ENCODE data around the gene TENM3.
"Not testable (repeated sequence)": the region's sequence is repeated elsewhere in the genome, so short reads cannot be mapped to it uniquely, and the experiment has no call there.

TENM3 gene

DNA sequence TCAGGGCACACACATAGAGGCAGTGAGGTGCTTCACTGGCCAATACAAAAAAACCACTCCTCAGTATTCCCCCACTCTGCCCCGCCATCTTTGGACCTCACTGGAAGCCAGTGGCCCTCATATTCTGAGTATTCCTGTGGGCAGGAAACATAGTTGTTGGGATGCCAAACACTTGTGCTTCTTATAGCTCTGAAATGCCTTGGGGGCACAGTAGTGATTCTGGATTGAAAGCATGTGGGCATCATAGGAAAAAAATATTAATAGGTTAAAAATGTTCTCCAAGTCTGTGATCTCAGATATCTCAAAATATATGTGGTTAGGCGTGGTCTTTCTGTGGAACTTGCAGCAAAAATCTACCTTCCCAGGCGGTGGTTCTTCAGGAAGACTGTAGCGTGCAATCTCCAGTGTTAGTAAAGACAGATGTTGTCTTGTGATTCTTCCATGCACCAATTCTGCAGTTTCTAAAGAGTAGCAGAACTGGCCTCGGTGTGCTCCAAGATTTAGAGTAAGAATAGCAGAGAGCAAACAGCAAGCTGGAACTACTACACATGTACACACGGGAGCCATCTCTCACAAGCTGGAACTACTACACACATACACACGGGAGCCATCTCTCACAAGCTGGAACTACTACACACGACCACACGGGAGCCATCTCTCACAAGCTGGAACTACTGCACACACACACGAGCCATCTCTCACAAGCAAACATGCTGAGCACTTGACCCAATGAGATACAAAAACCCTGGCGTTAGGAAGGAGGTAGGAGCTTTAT is 8.0 kb upstream of the TENM3 start:
- H3K4me3 ChIP-seq (ENCODE audit: low read depth, low read length) = no peak overlapping the region
- TF ChIP-seq, protein P1, sequence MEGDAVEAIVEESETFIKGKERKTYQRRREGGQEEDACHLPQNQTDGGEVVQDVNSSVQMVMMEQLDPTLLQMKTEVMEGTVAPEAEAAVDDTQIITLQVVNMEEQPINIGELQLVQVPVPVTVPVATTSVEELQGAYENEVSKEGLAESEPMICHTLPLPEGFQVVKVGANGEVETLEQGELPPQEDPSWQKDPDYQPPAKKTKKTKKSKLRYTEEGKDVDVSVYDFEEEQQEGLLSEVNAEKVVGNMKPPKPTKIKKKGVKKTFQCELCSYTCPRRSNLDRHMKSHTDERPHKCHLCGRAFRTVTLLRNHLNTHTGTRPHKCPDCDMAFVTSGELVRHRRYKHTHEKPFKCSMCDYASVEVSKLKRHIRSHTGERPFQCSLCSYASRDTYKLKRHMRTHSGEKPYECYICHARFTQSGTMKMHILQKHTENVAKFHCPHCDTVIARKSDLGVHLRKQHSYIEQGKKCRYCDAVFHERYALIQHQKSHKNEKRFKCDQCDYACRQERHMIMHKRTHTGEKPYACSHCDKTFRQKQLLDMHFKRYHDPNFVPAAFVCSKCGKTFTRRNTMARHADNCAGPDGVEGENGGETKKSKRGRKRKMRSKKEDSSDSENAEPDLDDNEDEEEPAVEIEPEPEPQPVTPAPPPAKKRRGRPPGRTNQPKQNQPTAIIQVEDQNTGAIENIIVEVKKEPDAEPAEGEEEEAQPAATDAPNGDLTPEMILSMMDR (IDR thresholded peaks at IDR 0.05; ENCODE audit: low read depth, low read length) = no peak

DNA sequence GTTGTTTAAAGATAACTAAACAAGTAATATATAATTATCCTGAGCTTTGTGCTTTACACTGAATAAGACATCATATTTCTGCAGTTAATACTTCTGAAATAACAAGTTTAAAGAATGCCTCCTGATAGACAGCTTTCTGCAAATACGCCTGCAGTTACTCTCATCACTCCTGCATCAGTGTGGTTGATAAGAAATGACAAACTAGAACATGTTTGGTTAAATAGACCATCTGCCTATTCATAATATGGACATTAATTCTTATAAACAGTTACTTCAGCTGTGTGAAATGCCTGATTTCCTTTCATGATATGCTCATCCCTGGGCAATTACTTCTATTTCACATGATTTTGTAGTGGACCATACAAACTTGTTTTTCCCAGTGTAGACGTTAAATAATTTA is 7.0 kb upstream of the TENM3 start:
- TF ChIP-seq, protein P1 (IDR thresholded peaks at IDR 0.05; ENCODE audit: low read depth, low read length) = no peak
- no peak overlapping the region for H3K4me3 ChIP-seq (ENCODE audit: low read depth, low read length)

DNA sequence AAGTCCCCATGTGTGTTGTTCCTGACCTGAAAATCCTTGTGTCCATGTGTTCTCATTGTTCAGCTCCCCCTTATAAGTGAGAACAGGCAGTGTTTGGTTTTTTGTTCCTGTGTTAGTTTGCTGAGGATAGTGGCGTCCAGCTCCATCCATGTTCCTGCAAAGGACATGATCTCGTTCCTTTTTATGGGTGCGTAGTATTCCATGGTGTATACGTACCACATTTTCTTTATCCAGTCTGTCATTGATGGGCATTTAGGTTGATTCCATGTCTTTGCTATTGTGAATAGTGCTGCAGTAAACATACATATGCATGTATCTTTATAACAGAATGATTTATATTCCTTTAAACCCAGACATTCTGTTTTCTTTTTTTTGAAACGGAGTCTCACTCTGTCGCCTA is 6.2 kb upstream of the TENM3 start:
- H3K4me3 ChIP-seq (ENCODE audit: low read depth, low read length) = not testable (repeated sequence)

DNA sequence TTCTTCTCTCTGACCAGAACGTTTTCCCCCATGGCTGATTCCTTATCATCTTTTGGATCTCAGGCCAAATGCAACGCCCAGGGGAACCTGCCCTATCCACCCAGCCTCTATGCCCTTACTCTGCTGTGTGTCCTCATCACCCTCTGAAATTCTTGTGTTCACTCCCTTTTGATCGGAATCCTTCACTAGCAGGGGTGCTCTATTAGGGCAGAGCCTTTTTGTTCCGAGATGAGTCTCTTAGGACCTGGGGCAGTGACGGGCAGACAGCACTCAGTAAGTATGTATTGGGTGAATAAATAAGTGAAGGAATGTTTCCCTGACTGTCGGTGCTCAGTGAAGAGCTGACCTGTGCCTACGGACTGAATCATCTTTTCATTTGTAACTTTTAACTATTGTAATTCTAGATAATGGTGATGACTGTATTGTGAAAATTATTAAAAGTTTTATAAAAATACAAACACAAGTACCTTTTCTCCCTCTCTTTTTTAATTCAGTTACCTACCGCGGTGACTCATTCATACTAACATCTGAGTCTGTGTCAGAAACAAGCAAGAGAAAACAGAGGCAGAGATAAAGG is 4.8 kb upstream of the TENM3 start:
- H3K4me3 ChIP-seq (ENCODE audit: low read depth, low read length) = no peak overlapping the region
- TF ChIP-seq, protein P1 (IDR thresholded peaks at IDR 0.05; ENCODE audit: low read depth, low read length) = no peak

DNA sequence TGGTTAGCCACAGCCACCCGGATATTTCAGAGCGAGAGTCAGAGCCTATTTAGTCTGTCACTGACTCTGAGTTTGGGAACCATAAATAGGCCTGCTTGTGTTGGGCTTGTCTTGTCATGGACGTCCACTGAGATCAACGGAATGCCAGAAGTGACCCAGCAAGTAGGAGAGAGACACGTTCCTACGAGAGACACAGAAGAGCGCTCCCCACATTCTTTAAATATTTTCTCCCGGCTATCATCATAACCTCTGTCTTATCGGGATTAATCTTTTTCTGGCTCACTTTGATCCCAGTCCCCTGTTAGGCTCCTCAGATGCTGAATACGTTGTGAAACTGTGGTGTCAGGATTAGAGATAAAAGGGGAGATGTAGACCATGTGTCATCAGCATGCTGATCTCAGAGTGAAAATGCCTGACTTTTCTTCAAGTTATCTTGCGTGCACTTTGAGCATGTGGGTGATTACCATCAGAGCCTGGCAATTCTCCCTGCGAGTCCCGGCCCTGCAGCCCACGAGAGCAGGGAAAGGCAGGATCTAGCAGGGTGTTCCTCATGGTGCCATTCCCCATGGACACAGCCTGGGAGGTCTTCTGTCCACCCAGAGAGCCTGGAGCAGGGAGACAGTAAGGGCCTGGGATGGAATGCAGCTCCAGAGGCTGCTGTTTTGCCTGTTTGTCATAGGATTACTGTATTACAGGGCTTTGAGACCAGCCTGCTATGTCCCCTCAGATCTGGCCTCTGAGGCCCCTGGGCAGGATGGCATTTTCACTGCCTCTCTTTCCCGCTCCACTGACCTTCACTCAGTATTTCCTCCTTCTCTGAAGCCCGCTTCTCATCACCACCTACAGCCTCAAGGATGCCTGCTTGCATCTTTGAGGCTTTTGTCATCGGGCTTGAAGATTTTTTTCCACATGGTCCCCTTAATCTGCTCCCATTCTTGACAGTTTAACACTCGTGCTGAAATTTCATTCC is 2.8 kb upstream of the TENM3 start:
- H3K4me3 ChIP-seq (ENCODE audit: low read depth, low read length) = peak overlapping the region; percentile 32
- TF ChIP-seq, protein P1 (IDR thresholded peaks at IDR 0.05; ENCODE audit: low read depth, low read length) = no peak

DNA sequence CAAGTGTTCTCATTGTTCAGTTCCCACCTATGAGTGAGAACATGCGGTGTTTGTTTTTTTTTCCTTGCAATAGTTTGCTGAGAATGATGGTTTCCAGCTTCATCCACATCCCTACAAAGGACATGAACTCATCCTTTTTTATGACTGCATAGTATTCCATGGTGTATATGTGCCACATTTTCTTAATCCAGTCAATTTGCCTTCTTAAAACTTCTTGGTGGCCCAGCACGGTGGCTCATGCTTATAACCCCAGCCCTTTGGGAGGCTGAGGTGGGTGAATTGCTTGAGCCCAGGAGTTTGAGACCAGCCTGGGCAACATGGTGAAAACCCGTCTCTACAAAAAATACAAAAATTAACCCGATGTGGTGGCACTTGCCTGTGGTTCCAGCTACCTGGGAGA is 942 bp upstream of the TENM3 start:
- H3K4me3 ChIP-seq (ENCODE audit: low read depth, low read length) = not testable (repeated sequence)

DNA sequence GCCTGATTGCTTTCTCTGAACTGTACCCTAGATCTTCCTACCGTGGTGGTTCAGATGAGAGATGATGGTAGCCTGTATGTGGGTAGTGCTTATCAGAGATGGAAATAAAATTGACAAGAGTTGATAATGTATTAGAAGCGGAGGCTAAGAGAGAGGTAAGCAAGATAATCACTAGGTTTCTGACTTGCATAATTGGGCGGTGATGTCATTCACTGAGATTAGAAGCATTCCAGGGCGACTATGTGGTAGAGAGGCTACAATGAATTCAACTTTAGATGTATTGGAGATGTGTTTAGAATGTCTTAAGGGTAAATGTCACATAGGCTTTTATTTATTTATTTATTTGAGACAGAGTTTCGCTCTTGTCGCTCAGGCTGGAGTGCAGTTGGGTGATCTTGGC is 415 bp upstream of the TENM3 start:
- TF ChIP-seq, protein P1 (IDR thresholded peaks at IDR 0.05; ENCODE audit: low read depth, low read length) = no peak
- no peak overlapping the region for H3K4me3 ChIP-seq (ENCODE audit: low read depth, low read length)

DNA sequence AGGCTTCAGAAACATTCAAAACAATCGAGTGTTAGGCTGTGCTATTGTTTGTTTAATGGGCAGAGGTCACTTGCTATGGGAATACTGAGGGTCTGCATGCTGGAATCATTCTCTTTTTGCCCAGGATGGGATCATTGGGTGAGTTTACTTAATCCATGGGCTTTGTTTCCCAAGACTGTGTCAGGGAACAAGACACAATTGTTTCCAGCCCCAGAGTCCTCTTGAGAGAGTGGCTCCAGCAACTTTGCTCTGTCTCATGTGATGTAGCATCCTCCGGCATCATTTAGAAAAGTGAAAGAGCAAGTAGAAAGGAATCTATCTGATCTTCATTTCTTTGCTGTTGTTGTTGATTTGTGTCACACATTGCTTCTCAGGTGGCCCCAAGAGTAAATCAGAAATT is 1.8 kb downstream of the TENM3 start:
- TF ChIP-seq, protein P1 (IDR thresholded peaks at IDR 0.05; ENCODE audit: low read depth, low read length) = no peak
- H3K4me3 ChIP-seq (ENCODE audit: low read depth, low read length) = no peak overlapping the region
